ENCODE results near the gene TGM6.

TGM6 gene

DNA sequence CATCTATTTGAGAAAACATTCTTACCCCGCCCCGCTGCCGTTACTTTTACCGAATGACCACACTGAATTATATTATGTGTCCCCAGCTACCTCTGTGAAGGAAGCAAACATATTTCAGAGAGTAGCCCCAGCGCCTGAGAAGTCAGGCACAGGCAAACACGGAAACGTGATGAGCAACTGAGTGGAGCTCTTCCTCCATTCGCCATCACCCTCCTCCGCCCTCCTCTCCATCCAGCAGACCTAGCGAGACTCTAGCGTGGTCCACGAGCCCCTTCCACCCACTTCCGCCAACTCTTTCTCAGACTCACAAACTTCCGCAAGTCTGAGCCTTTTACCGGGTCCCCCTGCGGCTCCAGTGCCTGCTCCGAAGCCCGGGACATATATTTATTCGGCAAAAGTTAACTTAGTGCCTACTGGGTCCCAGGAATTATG, 89.3 kb downstream of the TGM6 start:
- DNase-seq (ENCODE audit: low read depth), result no peak
- peak overlapping the region; percentile 89 for H3K4me3 ChIP-seq (ENCODE audit: low read depth, low read length)
- TF ChIP-seq, protein P1, sequence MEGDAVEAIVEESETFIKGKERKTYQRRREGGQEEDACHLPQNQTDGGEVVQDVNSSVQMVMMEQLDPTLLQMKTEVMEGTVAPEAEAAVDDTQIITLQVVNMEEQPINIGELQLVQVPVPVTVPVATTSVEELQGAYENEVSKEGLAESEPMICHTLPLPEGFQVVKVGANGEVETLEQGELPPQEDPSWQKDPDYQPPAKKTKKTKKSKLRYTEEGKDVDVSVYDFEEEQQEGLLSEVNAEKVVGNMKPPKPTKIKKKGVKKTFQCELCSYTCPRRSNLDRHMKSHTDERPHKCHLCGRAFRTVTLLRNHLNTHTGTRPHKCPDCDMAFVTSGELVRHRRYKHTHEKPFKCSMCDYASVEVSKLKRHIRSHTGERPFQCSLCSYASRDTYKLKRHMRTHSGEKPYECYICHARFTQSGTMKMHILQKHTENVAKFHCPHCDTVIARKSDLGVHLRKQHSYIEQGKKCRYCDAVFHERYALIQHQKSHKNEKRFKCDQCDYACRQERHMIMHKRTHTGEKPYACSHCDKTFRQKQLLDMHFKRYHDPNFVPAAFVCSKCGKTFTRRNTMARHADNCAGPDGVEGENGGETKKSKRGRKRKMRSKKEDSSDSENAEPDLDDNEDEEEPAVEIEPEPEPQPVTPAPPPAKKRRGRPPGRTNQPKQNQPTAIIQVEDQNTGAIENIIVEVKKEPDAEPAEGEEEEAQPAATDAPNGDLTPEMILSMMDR (IDR thresholded peaks at IDR 0.05; ENCODE audit: low read depth, low read length, missing control alignments), result no peak
- in situ Hi-C loops (cut with HindIII; ENCODE audit: low sequenced_read_pairs), result no loop called here

DNA sequence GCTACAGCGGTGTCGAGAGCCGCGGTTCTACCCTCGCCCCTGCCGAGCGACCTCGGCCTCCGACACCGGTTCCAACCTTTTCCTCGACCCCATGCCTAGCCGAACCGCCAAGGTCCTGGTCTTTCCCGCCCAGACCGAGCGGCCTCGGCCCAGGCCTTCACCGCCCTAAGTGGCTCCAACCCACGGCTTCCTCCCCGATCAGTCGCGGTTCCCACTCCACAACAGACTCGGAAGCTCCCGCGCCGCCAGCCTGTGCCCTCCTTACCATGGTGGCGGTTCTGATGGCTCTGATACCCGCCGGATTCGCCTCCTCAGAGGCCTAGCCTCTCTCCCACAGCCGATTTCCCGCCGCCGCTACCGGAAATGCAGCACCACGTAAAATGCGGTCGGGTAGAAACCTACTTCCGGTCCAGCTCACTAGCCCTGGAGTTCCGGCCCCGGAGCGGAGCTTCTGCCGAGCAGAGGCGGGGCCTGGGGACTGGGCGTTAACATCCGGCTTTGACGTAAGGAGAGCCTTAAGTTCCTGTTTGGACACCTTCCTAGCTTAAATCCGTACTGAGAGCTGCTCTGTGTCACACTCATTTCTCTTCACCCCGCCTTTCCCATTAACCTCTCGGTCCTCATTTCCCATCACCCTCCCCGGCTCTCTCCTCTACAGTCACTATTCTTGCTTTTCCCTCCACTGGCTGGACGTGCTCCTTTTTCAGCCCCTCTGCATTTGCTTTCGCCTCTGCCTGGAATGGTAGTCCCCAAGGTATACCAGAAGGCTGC, 89.9 kb downstream of the TGM6 start, which contains the start of gene SNRPB:
Gene SNRPB, minus strand, starts transcription at position 367 of the 771 bp plus-strand sequence. Its CDS starts 99 bp downstream, at position 268.
- in situ Hi-C loops (cut with HindIII; ENCODE audit: low sequenced_read_pairs), result no loop called here
- DNase-seq (ENCODE audit: low read depth), result peak; percentile 98
- peak within 1 kb of the TSS; percentile 89 for H3K4me3 ChIP-seq (ENCODE audit: low read depth, low read length)
- TF ChIP-seq, protein P1 (IDR thresholded peaks at IDR 0.05; ENCODE audit: low read depth, low read length, missing control alignments), result no peak

DNA sequence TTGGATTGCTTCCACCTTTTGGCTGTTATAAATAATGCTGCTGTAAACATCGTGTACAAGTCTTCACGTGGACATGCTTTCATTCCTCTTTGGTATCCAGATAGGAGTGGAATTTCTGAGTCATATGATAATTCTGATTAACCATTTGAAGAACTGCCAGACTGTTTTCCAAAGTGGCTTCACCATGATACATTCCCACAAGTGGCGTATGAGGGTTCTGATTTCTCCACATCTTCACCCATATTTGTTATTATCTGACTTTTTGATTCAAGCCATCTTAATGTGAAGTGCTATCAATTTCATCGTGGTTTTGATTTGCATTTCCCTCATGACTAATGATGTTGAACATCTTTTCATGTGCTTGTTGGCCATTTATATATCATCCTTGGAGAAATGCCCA, 92.8 kb downstream of the TGM6 start:
- DNase-seq (ENCODE audit: low read depth), result peak; percentile 38
- no peak overlapping the region for H3K4me3 ChIP-seq (ENCODE audit: low read depth, low read length)
- in situ Hi-C loops (cut with HindIII; ENCODE audit: low sequenced_read_pairs), result no loop called here
- TF ChIP-seq, protein P1 (IDR thresholded peaks at IDR 0.05; ENCODE audit: low read depth, low read length, missing control alignments), result no peak

DNA sequence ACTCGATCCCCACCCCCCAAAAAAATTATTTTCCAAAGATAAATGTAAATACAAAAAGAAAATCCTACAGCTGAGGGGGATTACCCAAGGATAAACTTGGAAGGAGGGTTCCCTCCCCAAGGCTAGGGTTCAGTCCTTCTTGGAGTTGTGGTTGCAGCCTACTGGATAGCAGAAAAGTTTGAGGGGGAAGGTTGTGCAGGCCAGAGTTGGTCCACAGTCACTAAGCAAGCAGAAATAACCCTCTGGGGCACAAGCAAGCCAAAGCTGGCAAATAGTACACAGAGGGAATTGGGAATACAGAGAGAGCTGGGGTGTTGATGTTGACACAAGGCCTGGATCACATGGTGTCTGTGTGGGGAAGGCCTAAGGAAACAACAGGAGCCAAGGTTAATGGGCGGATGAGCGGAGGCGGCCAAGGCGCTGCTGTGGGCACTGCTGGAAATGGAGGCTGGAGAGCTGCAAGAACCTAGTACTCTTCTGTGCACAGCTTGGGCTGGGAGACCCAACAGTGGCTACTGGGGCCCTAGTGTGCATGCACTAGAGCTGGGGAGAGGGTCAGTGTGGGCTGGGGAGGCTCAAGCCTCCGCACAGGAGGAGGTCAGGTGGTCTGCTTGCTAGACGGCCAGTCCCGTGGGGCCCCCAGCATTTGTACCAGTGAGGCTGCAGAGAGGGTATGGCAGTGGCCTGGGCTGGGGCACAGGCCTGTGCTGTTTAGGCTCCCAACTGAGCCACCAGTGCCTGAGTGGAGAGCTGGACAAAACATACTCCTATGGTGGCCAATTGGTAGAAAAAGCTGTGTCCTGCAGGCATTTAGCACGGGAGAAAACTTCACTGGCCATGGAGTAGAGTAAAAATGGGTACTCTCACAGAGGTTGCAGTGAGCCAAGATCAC, 95.4 kb downstream of the TGM6 start:
- in situ Hi-C loops (cut with HindIII; ENCODE audit: low sequenced_read_pairs), result no loop called here
- DNase-seq (ENCODE audit: low read depth), result no peak
- TF ChIP-seq, protein P1 (IDR thresholded peaks at IDR 0.05; ENCODE audit: low read depth, low read length, missing control alignments), result no peak
- H3K4me3 ChIP-seq (ENCODE audit: low read depth, low read length), result no peak overlapping the region

DNA sequence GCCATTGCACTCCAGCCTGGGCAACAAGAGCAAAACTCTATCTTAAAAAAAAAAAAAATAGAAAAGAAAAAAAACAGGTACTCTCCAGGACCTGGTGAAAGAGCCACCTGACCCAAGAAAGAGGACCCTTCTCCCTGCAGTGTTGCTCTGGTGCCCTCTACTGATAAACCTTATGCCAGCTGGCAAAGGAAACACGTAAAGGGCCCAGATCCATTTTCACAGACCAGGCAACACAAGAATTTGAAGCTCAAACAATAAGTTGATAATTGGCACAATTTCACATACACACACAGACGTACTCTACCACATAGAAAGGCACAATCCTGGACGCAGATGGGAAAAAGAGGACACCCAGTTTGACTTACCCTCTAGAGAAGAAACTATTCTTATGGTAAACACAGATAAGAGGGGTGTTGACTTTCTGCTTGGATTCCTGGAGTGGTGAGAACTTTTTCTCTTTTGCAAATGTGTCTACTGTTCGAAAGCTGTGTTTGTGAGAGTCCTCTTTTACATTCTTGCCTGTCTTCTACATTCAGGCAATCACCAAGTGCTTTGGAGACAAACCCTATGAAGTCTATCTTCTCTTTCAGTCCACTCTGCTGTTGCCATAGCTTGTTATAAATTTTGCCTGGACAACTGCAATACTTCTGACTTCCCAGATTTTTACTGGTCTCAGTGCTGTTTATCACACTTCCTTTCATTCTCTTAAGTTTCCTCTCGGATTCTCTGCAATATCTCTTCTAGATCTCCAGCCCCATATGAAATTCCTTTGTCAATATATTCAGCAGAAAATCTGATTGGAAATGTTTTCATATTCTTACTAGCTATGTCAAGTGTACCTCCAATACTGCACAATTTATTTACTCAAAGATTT, 96.3 kb downstream of the TGM6 start:
- TF ChIP-seq, protein P1 (IDR thresholded peaks at IDR 0.05; ENCODE audit: low read depth, low read length, missing control alignments), result no peak
- DNase-seq (ENCODE audit: low read depth), result no peak
- in situ Hi-C loops (cut with HindIII; ENCODE audit: low sequenced_read_pairs), result no loop called here
- no peak overlapping the region for H3K4me3 ChIP-seq (ENCODE audit: low read depth, low read length)

DNA sequence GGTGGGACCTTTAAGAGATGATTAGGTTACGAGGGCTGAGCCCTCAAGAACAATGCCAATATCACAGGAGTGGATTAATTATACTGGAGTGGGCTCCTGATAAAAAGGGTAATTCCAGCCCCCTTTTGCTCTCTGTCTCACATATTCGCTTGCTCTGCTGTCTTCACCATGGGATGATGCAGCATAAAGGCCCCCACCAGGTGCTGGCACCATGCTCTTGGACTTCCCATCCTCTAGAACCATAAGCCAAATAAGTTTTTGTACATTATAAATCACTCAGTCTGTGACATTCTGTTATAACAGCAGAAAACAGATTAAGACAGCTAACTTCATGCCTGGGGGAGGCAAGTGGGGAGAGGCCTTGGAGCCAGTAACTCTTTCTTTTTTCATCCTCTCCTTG, 99.7 kb downstream of the TGM6 start:
- no peak overlapping the region for H3K4me3 ChIP-seq (ENCODE audit: low read depth, low read length)
- in situ Hi-C loops (cut with HindIII; ENCODE audit: low sequenced_read_pairs), result no loop called here
- no peak for DNase-seq (ENCODE audit: low read depth)
- TF ChIP-seq, protein P1 (IDR thresholded peaks at IDR 0.05; ENCODE audit: low read depth, low read length, missing control alignments), result no peak
